ENCODE measurements around the gene CEP112.

DNA sequence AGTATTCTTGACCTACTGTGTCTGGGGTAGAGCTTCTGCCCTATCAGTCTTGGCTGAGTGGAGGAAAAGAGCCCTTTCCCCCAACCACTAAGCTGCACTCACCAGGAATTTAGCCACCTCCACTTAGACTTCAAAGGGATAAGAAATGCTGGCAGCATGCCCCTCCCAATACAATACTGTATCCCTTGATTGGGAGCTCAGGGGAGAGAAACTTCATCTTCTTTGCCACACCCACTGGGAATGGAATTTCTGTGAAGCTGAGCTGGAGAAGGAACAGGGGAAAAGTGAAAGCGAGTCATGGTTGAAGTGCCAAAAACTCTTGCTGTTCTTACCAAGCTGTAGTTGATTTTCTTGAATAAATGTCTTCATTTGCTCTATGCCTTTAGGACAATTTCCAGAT lies 68.8 kb downstream of the CEP112 start:
- TF ChIP-seq, protein P1, sequence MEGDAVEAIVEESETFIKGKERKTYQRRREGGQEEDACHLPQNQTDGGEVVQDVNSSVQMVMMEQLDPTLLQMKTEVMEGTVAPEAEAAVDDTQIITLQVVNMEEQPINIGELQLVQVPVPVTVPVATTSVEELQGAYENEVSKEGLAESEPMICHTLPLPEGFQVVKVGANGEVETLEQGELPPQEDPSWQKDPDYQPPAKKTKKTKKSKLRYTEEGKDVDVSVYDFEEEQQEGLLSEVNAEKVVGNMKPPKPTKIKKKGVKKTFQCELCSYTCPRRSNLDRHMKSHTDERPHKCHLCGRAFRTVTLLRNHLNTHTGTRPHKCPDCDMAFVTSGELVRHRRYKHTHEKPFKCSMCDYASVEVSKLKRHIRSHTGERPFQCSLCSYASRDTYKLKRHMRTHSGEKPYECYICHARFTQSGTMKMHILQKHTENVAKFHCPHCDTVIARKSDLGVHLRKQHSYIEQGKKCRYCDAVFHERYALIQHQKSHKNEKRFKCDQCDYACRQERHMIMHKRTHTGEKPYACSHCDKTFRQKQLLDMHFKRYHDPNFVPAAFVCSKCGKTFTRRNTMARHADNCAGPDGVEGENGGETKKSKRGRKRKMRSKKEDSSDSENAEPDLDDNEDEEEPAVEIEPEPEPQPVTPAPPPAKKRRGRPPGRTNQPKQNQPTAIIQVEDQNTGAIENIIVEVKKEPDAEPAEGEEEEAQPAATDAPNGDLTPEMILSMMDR (IDR thresholded peaks at IDR 0.05; ENCODE audit: low read length): no peak
- TF ChIP-seq EZH2 (optimal IDR thresholded peaks at IDR 0.05; ENCODE audit: low read depth, low read length): no peak
- TF ChIP-seq EZH2phosphoT487 (IDR thresholded peaks at IDR 0.05; ENCODE audit: low read length): no peak

All from MM.1S (cell line).